Fibroblast of peridontal ligament (primary cell): Measurements from ENCODE around the gene ZNF681.
A peak's percentile ranks its signal among the peaks of the same experiment; 100 is the strongest.
"Not testable (repeated sequence)": the region's sequence is repeated elsewhere in the genome, so short reads cannot be mapped to it uniquely, and the experiment has no call there.

Experiments
- DNase-seq: peaks from one replicate; pipeline ENCODE4 v3.0.0-alpha.2; 2010; ENCODE audit errors: extremely low read depth

The ZNF681 gene

DNA sequence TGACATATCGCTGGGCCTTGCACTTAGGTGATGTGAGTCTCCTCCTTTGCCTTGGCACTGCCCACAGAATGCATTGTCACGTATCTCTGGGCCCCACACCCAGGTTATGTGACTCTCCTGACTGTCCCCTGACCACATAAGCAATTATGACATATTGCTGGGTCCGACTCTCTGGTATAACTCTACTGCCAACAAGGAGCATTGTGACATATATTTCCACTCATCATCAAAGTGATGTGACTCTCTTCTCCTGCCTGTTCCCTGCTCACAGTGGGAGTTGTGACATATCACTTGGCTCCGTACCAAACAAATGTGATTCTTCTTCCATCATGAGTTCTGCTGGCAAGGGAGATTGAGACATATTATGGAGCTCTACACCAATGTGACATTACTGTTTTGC, 15.4 kb upstream of the ZNF681 start:
- no peak for DNase-seq

DNA sequence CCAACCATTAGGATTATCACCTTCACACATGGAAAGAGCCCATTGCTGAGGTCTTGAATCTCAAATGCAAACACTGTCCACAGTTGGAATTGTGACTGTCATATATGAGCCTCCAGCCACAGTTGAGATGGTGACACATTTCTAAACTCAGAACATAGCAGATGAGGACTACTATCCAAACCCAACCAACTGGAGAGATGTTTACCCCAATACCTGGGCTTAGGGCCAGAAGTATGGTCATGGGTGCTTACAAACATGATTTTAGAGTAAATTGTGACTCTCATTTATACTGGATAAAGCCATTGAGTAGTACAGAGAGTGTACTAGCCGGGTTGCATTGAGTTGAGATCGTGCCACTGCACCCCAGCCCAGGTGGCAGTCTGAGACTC, 14.0 kb upstream of the ZNF681 start:
- no peak for DNase-seq

GRCh38 chr19:23771761-23772674, 13.3 kb upstream of the ZNF681 start:
- no peak for DNase-seq

- DNase-seq, result no peak
Measured at GRCh38 chr19:23771316-23771715, 12.6 kb upstream of the ZNF681 start.

GRCh38 chr19:23770672-23771250, 12.1 kb upstream of the ZNF681 start:
- no peak for DNase-seq

DNA sequence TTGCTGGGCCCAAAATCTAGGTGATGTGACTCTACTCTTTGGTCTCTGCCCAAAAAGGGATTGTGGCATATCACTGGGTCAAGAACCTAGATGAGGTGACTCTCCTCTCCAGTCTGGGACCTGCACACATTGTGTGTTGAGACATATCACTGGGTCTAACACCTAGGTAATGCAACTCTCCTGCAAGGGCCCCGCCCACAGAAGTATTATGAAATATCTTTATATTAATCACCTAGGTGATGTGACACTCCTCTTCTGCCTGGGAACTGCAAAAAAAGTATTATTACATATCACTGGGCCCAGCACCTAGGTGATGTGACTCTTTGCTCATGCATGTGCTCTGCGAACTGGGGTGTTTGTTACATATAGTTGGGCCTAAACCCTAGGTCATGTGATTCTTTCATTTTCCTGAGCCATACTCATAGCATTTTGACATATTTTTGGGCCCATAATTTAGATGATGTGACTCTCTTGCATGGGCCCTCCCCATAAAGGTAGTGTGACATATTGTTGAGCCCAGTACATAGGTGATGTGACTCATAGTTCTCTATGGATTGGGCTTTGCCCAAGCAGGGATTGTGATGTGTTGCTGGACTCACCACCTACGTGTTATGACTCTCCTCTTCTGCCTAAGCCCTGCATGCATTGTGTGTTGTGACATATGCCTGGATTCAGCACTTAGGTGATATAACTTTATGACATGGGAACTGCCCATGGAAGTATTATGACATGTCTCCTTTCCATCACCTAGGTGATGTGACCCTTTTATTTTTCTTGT, 11.2 kb upstream of the ZNF681 start:
- no peak for DNase-seq

- no peak for DNase-seq
Measured at GRCh38 chr19:23766951-23767350, 8.3 kb upstream of the ZNF681 start.

- no peak for DNase-seq
Measured at GRCh38 chr19:23764781-23765180, 6.1 kb upstream of the ZNF681 start.

- DNase-seq, result peak; percentile 20
Measured at GRCh38 chr19:23762884-23763711, 4.4 kb upstream of the ZNF681 start.

DNA sequence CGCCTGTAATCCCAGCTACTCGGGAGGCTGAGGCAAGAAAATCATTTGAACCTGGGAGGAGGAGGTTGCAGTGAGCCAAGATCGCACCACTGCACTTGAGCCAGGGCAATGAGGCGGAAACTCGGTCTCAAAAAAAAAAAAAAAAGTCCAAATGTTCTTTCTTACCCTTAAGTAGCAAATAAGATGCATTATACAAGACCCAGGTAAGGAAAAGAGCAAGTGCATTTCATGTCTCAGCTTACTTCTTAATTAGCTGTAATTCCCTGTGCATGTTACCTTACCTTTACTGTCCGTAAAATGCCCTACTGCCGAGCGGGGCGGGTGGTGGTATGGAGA, 3.8 kb upstream of the ZNF681 start:
- DNase-seq, result no peak

GRCh38 chr19:23760326-23760725, 1.6 kb upstream of the ZNF681 start:
- DNase-seq, result not testable (repeated sequence)

GRCh38 chr19:23743633-23744232, 15.0 kb downstream of the ZNF681 start:
- not testable (repeated sequence) for DNase-seq

DNA sequence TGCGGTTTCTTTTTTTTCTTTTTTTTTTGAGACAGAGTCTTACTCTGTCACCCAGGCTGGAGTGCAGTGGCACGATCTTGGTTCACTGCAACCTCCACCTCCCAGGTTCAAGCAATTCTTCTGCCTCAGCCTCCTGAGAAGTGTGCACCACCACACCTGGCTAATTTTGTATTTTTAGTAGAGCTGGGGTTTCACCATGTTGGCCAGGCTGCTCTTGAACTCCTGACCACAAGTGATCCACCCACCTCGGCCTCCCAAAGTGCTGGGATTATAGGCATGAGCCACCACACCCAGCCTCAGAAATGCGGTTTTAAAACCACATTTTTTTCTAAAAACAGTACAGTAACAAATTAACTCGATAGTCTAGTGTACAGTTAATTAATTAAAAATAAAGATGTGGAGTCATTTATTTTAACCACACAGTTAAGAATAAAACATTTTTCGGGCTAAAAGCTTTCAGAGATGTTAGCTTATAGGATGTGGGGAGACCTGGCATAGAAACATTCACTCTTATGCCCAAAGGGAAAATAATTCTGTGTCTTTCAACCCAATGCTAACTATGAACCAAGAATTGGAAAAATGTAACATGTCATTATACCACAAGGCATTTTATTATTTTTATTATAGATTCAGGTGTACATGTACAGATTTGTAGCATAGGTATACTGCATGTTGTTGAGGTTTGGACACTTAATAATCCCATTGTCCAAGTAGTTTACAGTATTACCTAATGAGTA, 27.8 kb downstream of the ZNF681 start:
- DNase-seq, result not testable (repeated sequence)

- not testable (repeated sequence) for DNase-seq
Measured at GRCh38 chr19:23724161-23724560, 34.5 kb downstream of the ZNF681 start.

DNA sequence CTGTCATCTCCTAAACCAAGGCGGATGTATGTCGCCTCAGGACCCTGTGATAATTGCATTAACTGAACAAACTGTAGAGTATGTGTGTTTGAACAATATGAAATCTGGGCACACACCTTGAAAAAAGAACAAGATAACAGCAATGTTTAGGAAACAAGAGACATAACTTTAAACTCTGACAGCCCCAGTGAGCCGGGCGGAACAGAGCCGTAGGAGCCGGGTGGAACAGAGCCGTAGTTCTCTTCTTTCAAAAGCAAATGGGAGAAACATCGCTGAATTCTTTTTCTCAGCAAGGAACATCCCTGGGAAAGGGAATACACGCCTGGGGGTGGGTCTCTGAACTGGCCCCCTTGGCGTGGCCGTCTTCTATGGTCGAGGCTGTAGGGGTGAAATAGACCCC, 39.9 kb downstream of the ZNF681 start:
- DNase-seq, result no peak

DNA sequence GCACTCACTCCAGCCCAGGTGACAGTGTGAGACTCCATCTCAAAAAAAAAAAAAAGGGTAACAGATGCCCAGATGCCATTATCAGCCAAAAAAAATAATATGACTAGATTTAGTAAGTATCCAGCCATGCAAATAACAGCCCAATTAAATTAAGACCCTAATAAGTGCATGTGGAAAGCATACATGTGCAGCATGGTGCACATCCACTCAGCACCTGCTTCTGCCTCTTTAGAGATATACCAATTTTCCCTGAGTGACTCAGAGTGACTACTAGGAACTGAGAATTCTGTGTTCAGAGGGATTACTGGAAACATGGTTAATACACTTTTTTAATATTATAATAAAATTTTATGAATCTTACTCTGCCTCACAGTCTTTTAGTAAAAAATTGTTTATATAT, 41.9 kb downstream of the ZNF681 start:
- DNase-seq, result no peak

DNA sequence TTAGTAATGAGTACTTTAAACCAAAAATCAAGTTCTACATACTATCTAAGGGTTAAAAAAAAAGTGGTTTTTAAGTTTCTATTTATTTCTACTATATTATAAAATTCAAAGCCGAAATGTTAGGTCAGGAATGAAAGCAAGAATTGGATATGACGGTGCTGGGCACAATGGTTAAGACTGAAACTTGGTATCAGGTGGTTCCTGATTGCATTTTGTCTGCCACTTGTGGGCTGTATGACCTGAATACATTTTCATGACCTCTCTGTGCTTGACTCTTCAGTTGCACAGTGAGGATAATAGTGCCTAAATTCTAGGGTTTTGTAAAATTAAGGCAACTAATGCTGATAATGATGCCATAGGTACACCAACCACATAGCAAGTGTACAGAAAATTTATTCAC, 49.3 kb downstream of the ZNF681 start:
- no peak for DNase-seq

DNA sequence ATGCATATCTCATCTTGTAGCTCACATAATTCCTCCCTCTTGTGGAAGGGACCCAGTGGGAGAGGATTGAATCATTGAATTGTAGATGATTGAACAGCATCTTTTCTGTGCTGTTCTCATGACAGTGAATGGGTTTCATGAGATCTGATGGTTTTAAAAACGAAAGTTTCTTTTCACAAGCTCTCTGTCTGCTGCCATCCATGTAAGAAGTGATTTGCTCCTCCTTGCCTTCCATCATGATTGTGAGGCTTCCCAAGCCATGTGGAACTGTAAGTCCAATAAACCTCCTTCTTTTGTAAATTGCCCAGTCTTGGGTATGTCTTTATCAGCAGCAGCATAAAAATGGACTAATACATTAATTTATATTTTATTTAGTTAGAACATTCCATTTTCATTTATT, 52.0 kb downstream of the ZNF681 start:
- DNase-seq, result no peak

DNA sequence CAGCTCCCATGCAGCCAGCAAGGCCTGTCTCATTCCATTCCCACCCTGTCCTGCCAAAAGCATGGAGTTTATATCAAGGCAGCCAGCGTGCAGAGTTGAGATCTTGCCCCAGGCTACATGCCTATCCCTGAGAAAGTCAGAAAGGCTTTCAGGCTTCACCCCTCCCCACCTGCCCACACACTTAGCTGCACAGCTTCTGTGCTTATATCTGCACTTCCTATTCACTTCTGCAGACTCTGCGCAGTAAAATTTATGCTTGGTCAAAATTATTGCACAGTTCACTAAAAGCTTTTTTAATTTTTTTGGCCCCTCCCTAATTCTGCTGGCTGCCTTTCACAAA, 59.2 kb downstream of the ZNF681 start:
- DNase-seq, result no peak

DNA sequence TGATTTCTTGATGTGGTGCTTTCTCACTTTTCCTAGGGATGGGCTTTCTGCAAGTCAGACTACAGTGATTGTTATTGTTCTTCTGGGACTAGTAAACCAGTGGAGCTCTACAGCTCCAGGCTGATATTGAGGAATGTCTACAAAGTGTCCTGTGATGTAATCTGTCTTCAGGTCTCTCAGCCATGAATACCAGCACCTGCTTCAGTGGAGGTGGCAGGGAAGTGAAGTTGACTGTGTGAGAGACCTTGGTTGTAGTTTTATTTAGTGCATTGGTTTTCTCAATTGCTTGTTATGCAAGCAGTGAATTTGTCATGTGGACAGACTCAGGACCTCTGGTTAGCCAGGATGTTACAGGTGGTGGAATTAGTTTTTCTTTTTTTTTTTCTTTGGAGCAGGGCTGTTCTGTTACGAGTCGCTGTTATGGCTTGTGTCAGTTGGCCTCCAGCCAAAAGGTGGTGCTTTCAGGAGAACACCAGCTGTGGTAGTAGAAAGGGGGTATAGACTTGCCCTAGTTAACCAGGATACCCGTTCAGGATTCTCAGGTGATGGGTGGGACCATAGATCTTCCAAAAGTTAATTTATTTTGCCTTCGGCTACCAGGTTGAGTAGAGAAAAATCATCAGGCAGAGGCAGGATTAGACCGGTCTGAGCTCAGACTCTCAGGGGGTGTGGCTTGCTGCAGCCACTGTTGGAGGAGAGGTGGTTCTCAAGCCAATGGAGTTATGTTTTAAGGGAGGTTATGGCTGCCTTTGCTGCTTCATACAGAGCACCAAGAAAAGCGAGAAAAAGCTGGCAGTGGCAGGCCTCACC, 59.8 kb downstream of the ZNF681 start:
- no peak for DNase-seq
